ENCODE measurements around the gene SLC6A4. TPM values are rescaled to one million over a fixed set of nuclear protein-coding genes. Genes with fewer than 3 reads are reported as not detected.

The SLC6A4 gene
- total and polyA plus RNA-seq, 10 of the 15 experiments (the other 5 are each of a cell fraction or from before 2014, with no cell fraction given) = 5.3 to 20.6 (median 10.1) TPM

GRCh38 chr17:30160419-30161172 lies 74.9 kb downstream of the SLC6A4 start:
- Histone ChIP-seq H4K20me1 (ENCODE audit: control insufficient read depth, insufficient read depth) (no peaks in the 10 kb centered on the region), H3K4me2 (ENCODE audit: control insufficient read depth, insufficient read depth) (no peak overlapping the region), H2AFZ (ENCODE audit: control insufficient read depth, low read depth, low read length) (no peak overlapping the region), H3K9ac (ENCODE audit: control insufficient read depth, insufficient read depth, low read length) (no peak overlapping the region), H3K27ac (ENCODE audit: control insufficient read depth, insufficient read depth) (no peak overlapping the region), H3K4me3 (no peak overlapping the region), H3K36me3 (ENCODE audit: control insufficient read depth in 2 of 2, insufficient read depth in 2 of 2, low read length in 1 of 2) (peaks cover 0 to 7% of the 10 kb centered on the region in 2 experiments; a peak in 2 of 4 replicates), H3K9me3 (replicated peaks; ENCODE audit: control insufficient read depth, insufficient read depth, low read length) (peaks cover 14% of the 10 kb centered on the region), H3K4me1 (ENCODE audit: control insufficient read depth, insufficient read depth, low read length) (no peaks in the 10 kb centered on the region; the same call in 1 of the 2 replicates), H3K27me3 (replicated peaks in 1 of 2; ENCODE audit: control insufficient read depth in 2 of 2, insufficient read depth in 2 of 2, low read length in 1 of 2) (no peaks in the 10 kb centered on the region), H3K79me2 (ENCODE audit: control insufficient read depth, insufficient read depth, low read length) (peaks cover 32% of the 10 kb centered on the region)
- in situ Hi-C loops (cut with MboI) (no loop called here), intact Hi-C loops (cut with micrococcal nuclease; ENCODE audit: unreplicated experiment) (no loop called here)
- no TSS peak for BruUV-seq (replicated peaks)
- POLR2A ChIA-PET = no interaction called here
- ATAC-seq = no peak
- no peak for FAIRE-seq
- CTCF ChIA-PET = interaction anchor here (0.6 to 5.9 kb wide), 3 partner anchors 35 to 88 kb away, joined by 3 to 31 read pairs (median 4); no protein-coding TSS in a partner anchor
- SMC1A ChIA-PET (ENCODE audit: uncharacterized antibody, unreplicated experiment) = interaction anchor here (1.5 to 1.9 kb wide), 2 partner anchors 10 to 12 kb away, joined by 6 to 7 read pairs; no protein-coding TSS in a partner anchor
- 96% methylated on average over 3 of the region's 3 CpGs for WGBS (ENCODE audit: insufficient coverage, insufficient replicate concordance, low lambda C conversion rate, missing lambda C conversion rate)
- DNase-seq (ENCODE audit: low read depth, low spot score) = no peak
- RAD21 ChIA-PET (ENCODE audit: unreplicated experiment) = interaction anchor here (0.6 kb wide), 1 partner anchor 167 kb away, joined by 3 read pairs; no protein-coding TSS in a partner anchor
- TF ChIP-seq TAF1 (IDR thresholded peaks at IDR 0.05; ENCODE audit: borderline replicate concordance, low read depth, low read length) = no peak
- TF ChIP-seq ZBED1 (IDR thresholded peaks at IDR 0.05; ENCODE audit: borderline replicate concordance) = no peak
- no peak for TF ChIP-seq SPI1 (IDR thresholded peaks at IDR 0.05; ENCODE audit: borderline replicate concordance, insufficient read depth, low read depth, low read length)
- TF ChIP-seq BACH1 (IDR thresholded peaks at IDR 0.05; ENCODE audit: borderline replicate concordance) = no peak
- no peak for TF ChIP-seq ZNF207 (IDR thresholded peaks at IDR 0.05; ENCODE audit: borderline replicate concordance)
- TF ChIP-seq HSF1 (IDR thresholded peaks at IDR 0.05; ENCODE audit: low read depth, low read length) = no peak
- TF ChIP-seq PKNOX1 (IDR thresholded peaks at IDR 0.05) = no peak
- no peak for TF ChIP-seq BHLHE40 (IDR thresholded peaks at IDR 0.05; ENCODE audit: borderline replicate concordance in 1 of 2, low read depth in 2 of 2, low read length in 1 of 2)
- TF ChIP-seq STAT3 (IDR thresholded peaks at IDR 0.05; ENCODE audit: low read depth, low read length) = no peak
- TF ChIP-seq TCF3 (IDR thresholded peaks at IDR 0.05; ENCODE audit: borderline replicate concordance, insufficient read depth, low read depth, low read length) = no peak
